HEK293 (cell line): ENCODE measurements around the gene CRYBB1.
"Not testable (repeated sequence)": the region's sequence is repeated elsewhere in the genome, so short reads cannot be mapped to it uniquely, and the experiment has no call there.

Source experiments
- CTCF ChIA-PET: fragments of 350-600 bp; formaldehyde crosslinking; extraction: SDS; loops from one replicate; lab custom pipeline; 2021; ENCODE audit warnings: antibody characterized with exemption; lab: Yijun Ruan, JAX
- POLR2A ChIA-PET: fragments of 300-600 bp; formaldehyde crosslinking; extraction: SDS; loops from one replicate; lab custom pipeline; 2020; ENCODE audit warnings: antibody characterized with exemption, inconsistent platforms; lab: Yijun Ruan, JAX
- H3K27ac ChIP-seq: fragments of 200-500 bp; sonication (Bioruptor generic); 2 replicates; pipeline ENCODE4 v1.5.1; 2014; ENCODE audit warnings: low read depth, low read length, control low read depth, inconsistent platforms; ENCODE audit errors: extremely low read depth
- H3K36me3 ChIP-seq, 2 experiments: fragments of 200-500 bp in 1 of 2; sonication (Bioruptor generic) in 1 of 2; 1 replicate in 1 of 2; 2 replicates in 1 of 2; pipeline ENCODE4 v1.5.1; 2014 to 2017; ENCODE audit warnings: inconsistent platforms in 2 of 2, low read length in 2 of 2; ENCODE audit not compliant: control insufficient read depth in 2 of 2, insufficient read depth in 1 of 2
- H3K4me1 ChIP-seq: fragments of 200-500 bp; sonication (Bioruptor generic); 2 replicates; pipeline ENCODE4 v1.5.1; 2014; ENCODE audit warnings: mild to moderate bottlenecking, low read length, inconsistent platforms; ENCODE audit not compliant: control insufficient read depth, insufficient read depth
- H3K4me3 ChIP-seq: 2 replicates; pipeline ENCODE4 v1.5.1; 2011; ENCODE audit warnings: low read depth, mild to moderate bottlenecking, control low read depth, low read length, moderate library complexity
- H3K9me3 ChIP-seq: fragments of 200-500 bp; sonication (Bioruptor generic); 2 replicates; pipeline ENCODE4 v1.5.1; 2014; ENCODE audit warnings: low read depth, low read length, inconsistent platforms; ENCODE audit not compliant: control insufficient read depth, insufficient read depth
- FEZF1 ChIP-seq: fragments of 450-650 bp; formaldehyde crosslinking; IDR thresholded peaks from 2 replicates; pipeline ENCODE4 v1.5.1; 2016; ENCODE audit warnings: missing biosample characterization, missing genetic modification characterization
- KLF9 ChIP-seq: fragments of 450-650 bp; formaldehyde crosslinking; IDR thresholded peaks from 2 replicates; pipeline ENCODE4 v1.5.1; 2016; ENCODE audit warnings: missing biosample characterization, missing genetic modification characterization, low read depth
- SCRT1 ChIP-seq: fragments of 450-650 bp; formaldehyde crosslinking; IDR thresholded peaks from 2 replicates; pipeline ENCODE4 v1.5.1; 2016; ENCODE audit warnings: missing biosample characterization, missing genetic modification characterization, borderline replicate concordance
- ZBTB6 ChIP-seq: fragments of 450-650 bp; formaldehyde crosslinking; IDR thresholded peaks from 2 replicates; pipeline ENCODE4 v1.5.1; 2017; ENCODE audit warnings: missing biosample characterization, missing genetic modification characterization
- ZFHX2 ChIP-seq: fragments of 450-650 bp; formaldehyde crosslinking; conservative IDR thresholded peaks from 2 replicates; pipeline ENCODE4 v1.5.1; 2016; ENCODE audit warnings: missing biosample characterization, missing genetic modification characterization
- ZNF155 ChIP-seq: fragments of 450-650 bp; formaldehyde crosslinking; IDR thresholded peaks from 2 replicates; pipeline ENCODE4 v1.5.1; 2016; ENCODE audit warnings: missing biosample characterization, missing genetic modification characterization
- ZNF16 ChIP-seq: fragments of 450-650 bp; formaldehyde crosslinking; IDR thresholded peaks from 2 replicates; pipeline ENCODE4 v1.5.1; 2016; ENCODE audit warnings: low read depth, missing biosample characterization, missing genetic modification characterization
- ZNF311 ChIP-seq: fragments of 450-650 bp; formaldehyde crosslinking; IDR thresholded peaks from 2 replicates; pipeline ENCODE4 v1.5.1; 2017; ENCODE audit warnings: missing biosample characterization, missing genetic modification characterization, borderline replicate concordance
- ZNF324 ChIP-seq: fragments of 450-650 bp; formaldehyde crosslinking; IDR thresholded peaks from 2 replicates; pipeline ENCODE4 v1.5.1; 2016; ENCODE audit warnings: missing biosample characterization, missing genetic modification characterization
- ZNF341 ChIP-seq: fragments of 450-650 bp; formaldehyde crosslinking; IDR thresholded peaks from 2 replicates; pipeline ENCODE4; 2016; ENCODE audit warnings: low read depth, missing biosample characterization, missing genetic modification characterization
- ZNF426 ChIP-seq: fragments of 450-650 bp; formaldehyde crosslinking; IDR thresholded peaks from 2 replicates; pipeline ENCODE4 v1.5.1; 2017; ENCODE audit warnings: missing biosample characterization, missing genetic modification characterization, mild to moderate bottlenecking, inconsistent platforms, moderate library complexity
- ZNF488 ChIP-seq: fragments of 450-650 bp; formaldehyde crosslinking; IDR thresholded peaks from 2 replicates; pipeline ENCODE4 v1.5.1; 2016; ENCODE audit warnings: missing biosample characterization, missing genetic modification characterization
- ZNF530 ChIP-seq: fragments of 450-650 bp; formaldehyde crosslinking; IDR thresholded peaks from 2 replicates; pipeline ENCODE4 v1.5.1; 2016; ENCODE audit warnings: low read depth, missing biosample characterization, missing genetic modification characterization
- ZNF555 ChIP-seq: fragments of 450-650 bp; formaldehyde crosslinking; conservative IDR thresholded peaks from 2 replicates; pipeline ENCODE4 v1.5.1; 2017; ENCODE audit warnings: missing biosample characterization, mild to moderate bottlenecking, missing genetic modification characterization, inconsistent platforms
- ZNF558 ChIP-seq: fragments of 450-650 bp; formaldehyde crosslinking; IDR thresholded peaks from 2 replicates; pipeline ENCODE4 v1.5.1; 2016; ENCODE audit warnings: missing biosample characterization, missing genetic modification characterization
- ZNF561 ChIP-seq: fragments of 450-650 bp; IDR thresholded peaks from 2 replicates; pipeline ENCODE4 v1.5.1; 2018; ENCODE audit warnings: missing biosample characterization, missing genetic modification characterization, borderline replicate concordance
- ZNF600 ChIP-seq: fragments of 450-650 bp; formaldehyde crosslinking; IDR thresholded peaks from 2 replicates; pipeline ENCODE4 v1.5.1; 2016; ENCODE audit warnings: missing biosample characterization, missing genetic modification characterization
- ZNF621 ChIP-seq: fragments of 450-650 bp; formaldehyde crosslinking; IDR thresholded peaks from 2 replicates; pipeline ENCODE4 v1.5.1; 2017; ENCODE audit warnings: missing biosample characterization, missing genetic modification characterization
- ZNF843 ChIP-seq: fragments of 450-650 bp; formaldehyde crosslinking; IDR thresholded peaks from 2 replicates; pipeline ENCODE4 v1.5.1; 2016; ENCODE audit warnings: missing biosample characterization, missing genetic modification characterization
- TF ChIP-seq, protein P1 (sequence below): fragments of 450-650 bp; formaldehyde crosslinking; IDR thresholded peaks from 2 replicates; pipeline ENCODE4; 2016; ENCODE audit warnings: missing biosample characterization, missing genetic modification characterization
- TF ChIP-seq, protein P2 (sequence below): fragments of 450-650 bp; formaldehyde crosslinking; IDR thresholded peaks from 2 replicates; pipeline ENCODE4 v1.5.1; 2016; ENCODE audit warnings: missing biosample characterization, missing genetic modification characterization

CRYBB1 gene

GRCh38 chr22:26614322-26614721 lies 3.5 kb downstream of the CRYBB1 start:
- TF ChIP-seq ZNF600: no peak
- no peak for TF ChIP-seq SCRT1
- no peak for TF ChIP-seq ZNF155 (tag by site-specific recombination)
- TF ChIP-seq ZNF530 (tag by site-specific recombination): no peak
- TF ChIP-seq ZNF341 (tag by site-specific recombination): no peak
- no peak for TF ChIP-seq ZNF555
- no peak for TF ChIP-seq ZNF488 (tag by site-specific recombination)
- TF ChIP-seq ZNF311 (tag by site-specific recombination): no peak
- TF ChIP-seq ZNF16 (tag by site-specific recombination): no peak
- TF ChIP-seq ZNF621: no peak
- TF ChIP-seq ZFHX2 (tag by site-specific recombination): no peak
- TF ChIP-seq ZNF426: no peak
- TF ChIP-seq, protein P1, sequence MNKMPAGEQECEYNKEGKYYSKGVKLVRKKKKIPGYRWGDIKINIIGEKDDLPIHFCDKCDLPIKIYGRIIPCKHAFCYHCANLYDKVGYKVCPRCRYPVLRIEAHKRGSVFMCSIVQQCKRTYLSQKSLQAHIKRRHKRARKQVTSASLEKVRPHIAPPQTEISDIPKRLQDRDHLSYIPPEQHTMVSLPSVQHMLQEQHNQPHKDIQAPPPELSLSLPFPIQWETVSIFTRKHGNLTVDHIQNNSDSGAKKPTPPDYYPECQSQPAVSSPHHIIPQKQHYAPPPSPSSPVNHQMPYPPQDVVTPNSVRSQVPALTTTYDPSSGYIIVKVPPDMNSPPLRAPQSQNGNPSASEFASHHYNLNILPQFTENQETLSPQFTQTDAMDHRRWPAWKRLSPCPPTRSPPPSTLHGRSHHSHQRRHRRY (tag by site-specific recombination): no peak
- H3K9me3 ChIP-seq: no peaks in the 10 kb centered on the region
- H3K4me1 ChIP-seq: no peaks in the 10 kb centered on the region
- H3K27ac ChIP-seq: no peak overlapping the region
- H3K36me3 ChIP-seq: no peaks in the 10 kb centered on the region
- CTCF ChIA-PET: no interaction called here
- POLR2A ChIA-PET: no interaction called here
- H3K4me3 ChIP-seq: no peak overlapping the region

DNA sequence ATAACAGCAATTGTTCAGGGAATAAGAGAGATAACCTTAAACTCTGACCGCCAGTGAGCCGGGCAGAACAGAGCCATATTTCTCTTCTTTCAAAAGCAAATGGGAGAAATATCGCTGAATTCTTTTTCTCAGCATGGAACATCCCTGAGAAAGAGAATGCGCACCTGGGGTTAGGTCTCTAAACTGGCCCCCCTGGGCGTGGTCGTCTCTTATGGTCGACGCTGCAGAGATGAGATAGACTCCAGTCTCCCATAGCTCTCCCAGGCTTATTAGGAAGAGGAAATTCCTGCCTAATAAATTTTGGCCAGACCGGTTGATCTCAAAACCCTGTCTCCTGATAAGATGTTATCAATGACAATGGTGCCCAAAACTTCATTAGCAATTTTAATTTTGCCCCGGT lies 4.1 kb downstream of the CRYBB1 start:
- H3K27ac ChIP-seq, H3K4me3 ChIP-seq, H3K9me3 ChIP-seq, CTCF ChIA-PET, POLR2A ChIA-PET, H3K4me1 ChIP-seq, H3K36me3 ChIP-seq: not testable (repeated sequence)

DNA sequence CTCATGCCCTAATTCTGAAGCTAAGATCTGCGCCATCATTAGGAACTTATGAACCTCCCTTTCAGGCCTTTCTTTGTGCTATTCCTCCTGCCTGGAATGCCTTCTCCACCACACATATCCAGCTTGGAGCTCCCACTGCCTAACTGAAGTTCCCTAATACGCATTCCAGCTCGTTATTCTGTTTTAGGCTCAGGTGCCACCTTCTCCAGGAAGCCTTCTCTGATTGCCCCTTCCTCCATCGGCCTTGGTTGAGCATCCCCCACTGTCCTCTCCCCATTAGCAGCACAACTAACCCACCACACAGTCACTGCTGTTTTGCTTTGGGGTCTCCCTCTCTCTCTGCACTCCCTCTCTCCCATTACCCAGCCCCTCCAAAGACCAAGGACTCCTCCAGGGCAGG lies 5.2 kb downstream of the CRYBB1 start:
- H3K4me3 ChIP-seq: no peak overlapping the region
- TF ChIP-seq ZNF558 (no peak), ZBTB6 (no peak), ZNF324 (tag by site-specific recombination) (no peak), ZNF843 (tag by site-specific recombination) (no peak), KLF9 (no peak), ZNF561 (tag by site-specific recombination) (no peak), FEZF1 (tag by site-specific recombination) (no peak)
- TF ChIP-seq, protein P2, sequence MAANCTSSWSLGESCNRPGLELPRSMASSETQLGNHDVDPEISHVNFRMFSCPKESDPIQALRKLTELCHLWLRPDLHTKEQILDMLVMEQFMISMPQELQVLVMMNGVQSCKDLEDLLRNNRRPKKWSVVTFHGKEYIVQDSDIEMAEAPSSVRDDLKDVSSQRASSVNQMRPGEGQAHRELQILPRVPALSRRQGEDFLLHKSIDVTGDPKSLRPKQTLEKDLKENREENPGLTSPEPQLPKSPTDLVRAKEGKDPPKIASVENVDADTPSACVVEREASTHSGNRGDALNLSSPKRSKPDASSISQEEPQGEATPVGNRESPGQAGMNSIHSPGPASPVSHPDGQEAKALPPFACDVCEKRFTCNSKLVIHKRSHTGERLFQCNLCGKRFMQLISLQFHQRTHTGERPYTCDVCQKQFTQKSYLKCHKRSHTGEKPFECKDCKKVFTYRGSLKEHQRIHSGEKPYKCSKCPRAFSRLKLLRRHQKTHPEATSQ: no peak
- POLR2A ChIA-PET: no interaction called here
- no peak overlapping the region for H3K27ac ChIP-seq
- H3K4me1 ChIP-seq: no peaks in the 10 kb centered on the region
- CTCF ChIA-PET: interaction anchor here (1.0 kb wide), 1 partner anchor 34 kb away, joined by 3 read pairs; no protein-coding TSS in a partner anchor
- H3K36me3 ChIP-seq: no peaks in the 10 kb centered on the region
- no peaks in the 10 kb centered on the region for H3K9me3 ChIP-seq
